HepG2 (cell line): Measurements from ENCODE around the gene KCNMB2.

Experiments used
- NFYB ChIP-seq: sonication (generic); formaldehyde crosslinking; IDR thresholded peaks from 2 replicates; pipeline ENCODE4 v1.4.0; 2020; ENCODE audit warnings: missing genetic modification reagents
- NPAS2 ChIP-seq: sonication (generic); formaldehyde crosslinking; IDR thresholded peaks from 2 replicates; pipeline ENCODE4 v1.8.0; 2022; ENCODE audit warnings: mild to moderate bottlenecking, missing genetic modification reagents, borderline replicate concordance
- NR2F2 ChIP-seq: IDR thresholded peaks from 2 replicates; pipeline ENCODE4 v1.6.1; 2012; ENCODE audit warnings: low read depth, inconsistent platforms, borderline replicate concordance
- ZNF333 ChIP-seq: sonication (generic); formaldehyde crosslinking; IDR thresholded peaks from 2 replicates; pipeline ENCODE4 v1.4.0; 2020; ENCODE audit warnings: mild to moderate bottlenecking, missing genetic modification reagents, borderline replicate concordance
- ZNF609 ChIP-seq: sonication (generic); formaldehyde crosslinking; IDR thresholded peaks from 2 replicates; pipeline ENCODE4 v1.4.0; 2020; ENCODE audit warnings: mild to moderate bottlenecking, missing genetic modification reagents, borderline replicate concordance
- TF ChIP-seq, protein P1 (sequence below): sonication (generic); formaldehyde crosslinking; IDR thresholded peaks from 2 replicates; pipeline ENCODE4 v1.5.0; 2020; ENCODE audit warnings: mild to moderate bottlenecking, missing genetic modification reagents, moderate library complexity
- TF ChIP-seq, protein P2 (sequence below): IDR thresholded peaks from 2 replicates; pipeline ENCODE4 v1.6.1; 2016; ENCODE audit warnings: missing compliant biosample characterization, missing genetic modification reagents, borderline replicate concordance

DNA sequence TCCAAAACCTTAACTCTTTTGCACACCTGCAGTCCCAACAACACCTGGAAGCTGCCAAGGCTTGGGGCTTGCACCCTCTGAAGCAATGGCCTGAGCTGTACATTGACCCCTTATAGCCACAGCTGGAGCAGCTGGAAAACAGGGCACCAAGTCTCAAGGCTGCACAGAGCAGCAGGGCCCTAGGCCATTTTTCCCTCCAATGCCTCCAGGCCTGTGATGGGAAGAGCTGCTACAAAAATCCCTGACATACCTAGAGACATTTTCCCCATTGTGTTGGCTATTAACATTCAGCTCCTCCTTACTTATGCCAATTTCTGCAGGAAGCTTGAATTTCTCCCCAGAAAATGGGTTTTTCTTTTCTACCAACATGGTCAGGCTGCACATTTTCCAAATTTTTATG is 304.4 kb downstream of the KCNMB2 start:
- TF ChIP-seq, protein P1, sequence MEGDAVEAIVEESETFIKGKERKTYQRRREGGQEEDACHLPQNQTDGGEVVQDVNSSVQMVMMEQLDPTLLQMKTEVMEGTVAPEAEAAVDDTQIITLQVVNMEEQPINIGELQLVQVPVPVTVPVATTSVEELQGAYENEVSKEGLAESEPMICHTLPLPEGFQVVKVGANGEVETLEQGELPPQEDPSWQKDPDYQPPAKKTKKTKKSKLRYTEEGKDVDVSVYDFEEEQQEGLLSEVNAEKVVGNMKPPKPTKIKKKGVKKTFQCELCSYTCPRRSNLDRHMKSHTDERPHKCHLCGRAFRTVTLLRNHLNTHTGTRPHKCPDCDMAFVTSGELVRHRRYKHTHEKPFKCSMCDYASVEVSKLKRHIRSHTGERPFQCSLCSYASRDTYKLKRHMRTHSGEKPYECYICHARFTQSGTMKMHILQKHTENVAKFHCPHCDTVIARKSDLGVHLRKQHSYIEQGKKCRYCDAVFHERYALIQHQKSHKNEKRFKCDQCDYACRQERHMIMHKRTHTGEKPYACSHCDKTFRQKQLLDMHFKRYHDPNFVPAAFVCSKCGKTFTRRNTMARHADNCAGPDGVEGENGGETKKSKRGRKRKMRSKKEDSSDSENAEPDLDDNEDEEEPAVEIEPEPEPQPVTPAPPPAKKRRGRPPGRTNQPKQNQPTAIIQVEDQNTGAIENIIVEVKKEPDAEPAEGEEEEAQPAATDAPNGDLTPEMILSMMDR: no peak
- TF ChIP-seq, protein P2, sequence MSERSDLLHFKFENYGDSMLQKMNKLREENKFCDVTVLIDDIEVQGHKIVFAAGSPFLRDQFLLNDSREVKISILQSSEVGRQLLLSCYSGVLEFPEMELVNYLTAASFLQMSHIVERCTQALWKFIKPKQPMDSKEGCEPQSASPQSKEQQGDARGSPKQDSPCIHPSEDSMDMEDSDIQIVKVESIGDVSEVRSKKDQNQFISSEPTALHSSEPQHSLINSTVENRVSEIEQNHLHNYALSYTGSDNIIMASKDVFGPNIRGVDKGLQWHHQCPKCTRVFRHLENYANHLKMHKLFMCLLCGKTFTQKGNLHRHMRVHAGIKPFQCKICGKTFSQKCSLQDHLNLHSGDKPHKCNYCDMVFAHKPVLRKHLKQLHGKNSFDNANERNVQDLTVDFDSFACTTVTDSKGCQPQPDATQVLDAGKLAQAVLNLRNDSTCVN (CRISPR knock-in tag): no peak
- no peak for TF ChIP-seq NR2F2
- TF ChIP-seq NPAS2 (CRISPR knock-in tag): no peak
- TF ChIP-seq ZNF609 (CRISPR knock-in tag): no peak
- no peak for TF ChIP-seq NFYB (CRISPR knock-in tag)
- no peak for TF ChIP-seq ZNF333
